Cardiac fibroblast (primary cell): ENCODE measurements around the gene CITED4.

Experiments
- DNase-seq, 2 donors: peaks; one replicate each; pipeline versions ENCODE4 v3.0.0 to v3.0.0-alpha.2; 2010; ENCODE audit warnings: low read depth in 2 of 2
- H3K4me3 ChIP-seq, 2 donors: replicated peaks in 1 of 2; 1 replicate in 1 of 2; 2 replicates in 1 of 2; pipeline ENCODE4 v1.5.1; 2011; ENCODE audit warnings: low read depth in 2 of 2, low read length in 2 of 2, mild to moderate bottlenecking in 2 of 2, moderate library complexity in 1 of 2
- CTCF ChIP-seq: IDR thresholded peaks from one replicate; pipeline ENCODE4 v1.5.1; 2011; ENCODE audit warnings: low read depth, mild to moderate bottlenecking, low read length, inconsistent platforms

Gene CITED4

GRCh38 chr1:40823345-40823744, 38.8 kb downstream of the CITED4 start:
- TF ChIP-seq CTCF, result no peak
- no peak overlapping the region for H3K4me3 ChIP-seq
- DNase-seq, result no peak

GRCh38 chr1:40822890-40823289, 39.3 kb downstream of the CITED4 start:
- TF ChIP-seq CTCF, result no peak
- H3K4me3 ChIP-seq, result no peak overlapping the region
- DNase-seq, result no peak

GRCh38 chr1:40820911-40821693, 41.1 kb downstream of the CITED4 start:
- no peak for TF ChIP-seq CTCF
- H3K4me3 ChIP-seq, result no peak overlapping the region
- DNase-seq, result no peak

GRCh38 chr1:40820251-40820797, 41.8 kb downstream of the CITED4 start:
- TF ChIP-seq CTCF, result no peak
- no peak overlapping the region for H3K4me3 ChIP-seq
- peak in 1 of 2 donors; percentile 17 for DNase-seq

GRCh38 chr1:40819101-40819500, 43.1 kb downstream of the CITED4 start:
- H3K4me3 ChIP-seq, result no peak overlapping the region
- DNase-seq, result no peak
- TF ChIP-seq CTCF, result no peak

- no peak for TF ChIP-seq CTCF
- H3K4me3 ChIP-seq, result peak overlapping the region; percentile 35 to 42
- DNase-seq, result peak; percentile 17 to 38
These were observed 43.8 kb downstream of the CITED4 start for GRCh38 chr1:40818264-40818961.
